ENCODE measurements around the gene SND1. TPM values are rescaled to one million over a fixed set of nuclear protein-coding genes. Genes with fewer than 3 reads are reported as not detected.

The SND1 gene
- polyA plus RNA-seq, 12 donors = 73.0 to 117 (median 95.7) TPM; not detected in 1

GRCh38 chr7:128014811-128015210 lies 362.8 kb downstream of the SND1 start:
- no peak for DNase-seq

GRCh38 chr7:128017460-128017859 lies 365.5 kb downstream of the SND1 start:
- no peak for DNase-seq

- no peak for DNase-seq
These were observed 366.2 kb downstream of the SND1 start for GRCh38 chr7:128017862-128018845.

GRCh38 chr7:128019288-128019687 lies 367.3 kb downstream of the SND1 start:
- no peak for DNase-seq

GRCh38 chr7:128020159-128020558 lies 368.2 kb downstream of the SND1 start:
- no peak for DNase-seq

- DNase-seq = no peak
These were observed 369.4 kb downstream of the SND1 start for GRCh38 chr7:128021366-128021765.

- DNase-seq = no peak
These were observed 370.9 kb downstream of the SND1 start for GRCh38 chr7:128022631-128023532.

GRCh38 chr7:128024151-128024550 lies 372.2 kb downstream of the SND1 start:
- DNase-seq = no peak

- DNase-seq = no peak
These were observed 373.4 kb downstream of the SND1 start for GRCh38 chr7:128025380-128025779.

- no peak for DNase-seq
These were observed 373.8 kb downstream of the SND1 start for GRCh38 chr7:128025819-128026218.

- DNase-seq = no peak
These were observed 374.6 kb downstream of the SND1 start for GRCh38 chr7:128026551-128026950.

GRCh38 chr7:128027485-128027980 lies 375.5 kb downstream of the SND1 start:
- DNase-seq = no peak

- DNase-seq = no peak
These were observed 377.5 kb downstream of the SND1 start for GRCh38 chr7:128029405-128029995.

- no peak for DNase-seq
These were observed 378.3 kb downstream of the SND1 start for GRCh38 chr7:128030263-128030653.

GRCh38 chr7:128030654-128031611 lies 378.9 kb downstream of the SND1 start, which contains the start of gene LRRC4:
TSS of gene LRRC4 (minus strand) at chr7:128031437. CDS start at chr7:128030640, 797 bp downstream.
- DNase-seq = peak; percentile 29

- peak; percentile 52 for DNase-seq
These were observed 380.1 kb downstream of the SND1 start for GRCh38 chr7:128031901-128032604.

- DNase-seq = no peak
These were observed 380.7 kb downstream of the SND1 start for GRCh38 chr7:128032605-128033235.

GRCh38 chr7:128033246-128033645 lies 381.3 kb downstream of the SND1 start:
- DNase-seq = no peak

- no peak for DNase-seq
These were observed 382.8 kb downstream of the SND1 start for GRCh38 chr7:128034825-128035224.
